ENCODE measurements around the gene ZNF593. TPM values are rescaled to one million over a fixed set of nuclear protein-coding genes. Genes with fewer than 3 reads are reported as not detected.

ZNF593 gene
- total and polyA plus RNA-seq, 9 of the 15 experiments (the other 6 are each of a cell fraction or from before 2014, with no cell fraction given) = 9.8 to 334 (median 48.2) TPM

GRCh38 chr1:26125382-26125781, 44.3 kb upstream of the ZNF593 start (continued):
- TF ChIP-seq, protein P1, sequence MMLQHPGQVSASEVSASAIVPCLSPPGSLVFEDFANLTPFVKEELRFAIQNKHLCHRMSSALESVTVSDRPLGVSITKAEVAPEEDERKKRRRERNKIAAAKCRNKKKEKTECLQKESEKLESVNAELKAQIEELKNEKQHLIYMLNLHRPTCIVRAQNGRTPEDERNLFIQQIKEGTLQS (IDR thresholded peaks at IDR 0.05) = no peak
- TF ChIP-seq, protein P1 (CRISPR knock-in tag; conservative IDR thresholded peaks at IDR 0.05) = no peak
- TF ChIP-seq HNRNPH1 (optimal IDR thresholded peaks at IDR 0.05; ENCODE audit: low read depth, low read length) (no peak), ID3 (CRISPR knock-in tag; IDR thresholded peaks at IDR 0.05) (no peak), ID3 (tag; IDR thresholded peaks at IDR 0.05) (no peak), ZNF586 (CRISPR knock-in tag; conservative IDR thresholded peaks at IDR 0.05) (no peak), NCOA4 (IDR thresholded peaks at IDR 0.05; ENCODE audit: partially characterized antibody) (no peak), HOXB6 (CRISPR knock-in tag; IDR thresholded peaks at IDR 0.05; ENCODE audit: borderline replicate concordance) (0 out of 2 replicates have a peak, but pooled peaks have one; percentile 22), DNMT1 (IDR thresholded peaks at IDR 0.05) (no peak), KAT7 (CRISPR knock-in tag; IDR thresholded peaks at IDR 0.05; ENCODE audit: borderline replicate concordance) (no peak), ZNF707 (CRISPR knock-in tag; conservative IDR thresholded peaks at IDR 0.05) (no peak), SP1 (CRISPR knock-in tag; IDR thresholded peaks at IDR 0.05) (no peak), ZBTB40 (IDR thresholded peaks at IDR 0.05) (peak; percentile 92), ZBTB40 (CRISPR knock-in tag; IDR thresholded peaks at IDR 0.05) (peak; percentile 60; the same call in 1 of the 2 replicates), SAP30 (IDR thresholded peaks at IDR 0.05; ENCODE audit: borderline replicate concordance, insufficient read depth, low read depth, low read length, poor library complexity, severe bottlenecking) (no peak), ERF (CRISPR knock-in tag; IDR thresholded peaks at IDR 0.05) (no peak), SNIP1 (IDR thresholded peaks at IDR 0.05; ENCODE audit: low read depth) (no peak), ARHGAP35 (IDR thresholded peaks at IDR 0.05; ENCODE audit: partially characterized antibody) (no peak), THRAP3 (IDR thresholded peaks at IDR 0.05; ENCODE audit: borderline replicate concordance) (no peak)
